B cell (primary cell): ENCODE data around the gene MAP2K6.

ENCODE experiments used
- EZH2 ChIP-seq: IDR thresholded peaks from 2 replicates; pipeline ENCODE4 v1.6.1; 2012; ENCODE audit warnings: borderline replicate concordance, low read depth, mild to moderate bottlenecking, moderate library complexity, low read length; ENCODE audit not compliant: insufficient read depth, poor library complexity, severe bottlenecking
- TF ChIP-seq, protein P1 (sequence below): fragments of 200-600 bp; IDR thresholded peaks from one replicate; pipeline ENCODE4 v1.8.0; 2022; ENCODE audit warnings: antibody characterized with exemption, mild to moderate bottlenecking

GRCh38 chr17:69428252-69428980 is 13.9 kb downstream of the MAP2K6 start:
- TF ChIP-seq, protein P1, sequence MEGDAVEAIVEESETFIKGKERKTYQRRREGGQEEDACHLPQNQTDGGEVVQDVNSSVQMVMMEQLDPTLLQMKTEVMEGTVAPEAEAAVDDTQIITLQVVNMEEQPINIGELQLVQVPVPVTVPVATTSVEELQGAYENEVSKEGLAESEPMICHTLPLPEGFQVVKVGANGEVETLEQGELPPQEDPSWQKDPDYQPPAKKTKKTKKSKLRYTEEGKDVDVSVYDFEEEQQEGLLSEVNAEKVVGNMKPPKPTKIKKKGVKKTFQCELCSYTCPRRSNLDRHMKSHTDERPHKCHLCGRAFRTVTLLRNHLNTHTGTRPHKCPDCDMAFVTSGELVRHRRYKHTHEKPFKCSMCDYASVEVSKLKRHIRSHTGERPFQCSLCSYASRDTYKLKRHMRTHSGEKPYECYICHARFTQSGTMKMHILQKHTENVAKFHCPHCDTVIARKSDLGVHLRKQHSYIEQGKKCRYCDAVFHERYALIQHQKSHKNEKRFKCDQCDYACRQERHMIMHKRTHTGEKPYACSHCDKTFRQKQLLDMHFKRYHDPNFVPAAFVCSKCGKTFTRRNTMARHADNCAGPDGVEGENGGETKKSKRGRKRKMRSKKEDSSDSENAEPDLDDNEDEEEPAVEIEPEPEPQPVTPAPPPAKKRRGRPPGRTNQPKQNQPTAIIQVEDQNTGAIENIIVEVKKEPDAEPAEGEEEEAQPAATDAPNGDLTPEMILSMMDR, result no peak
- no peak for TF ChIP-seq EZH2
